HG02970 (cell line): ENCODE results near the gene MANSC4.
"Not testable (repeated sequence)": the region's sequence is repeated elsewhere in the genome, so short reads cannot be mapped to it uniquely, and the experiment has no call there.

Source experiments
- ATAC-seq: cut with Tn5 transposase; IDR thresholded peaks from one replicate; pipeline ENCODE4 v1.9.1; 2021; ENCODE audit warnings: mild to moderate bottlenecking, moderate library complexity, moderate number of reproducible peaks; ENCODE audit not compliant: unreplicated experiment, low FRiP score

MANSC4 gene

DNA sequence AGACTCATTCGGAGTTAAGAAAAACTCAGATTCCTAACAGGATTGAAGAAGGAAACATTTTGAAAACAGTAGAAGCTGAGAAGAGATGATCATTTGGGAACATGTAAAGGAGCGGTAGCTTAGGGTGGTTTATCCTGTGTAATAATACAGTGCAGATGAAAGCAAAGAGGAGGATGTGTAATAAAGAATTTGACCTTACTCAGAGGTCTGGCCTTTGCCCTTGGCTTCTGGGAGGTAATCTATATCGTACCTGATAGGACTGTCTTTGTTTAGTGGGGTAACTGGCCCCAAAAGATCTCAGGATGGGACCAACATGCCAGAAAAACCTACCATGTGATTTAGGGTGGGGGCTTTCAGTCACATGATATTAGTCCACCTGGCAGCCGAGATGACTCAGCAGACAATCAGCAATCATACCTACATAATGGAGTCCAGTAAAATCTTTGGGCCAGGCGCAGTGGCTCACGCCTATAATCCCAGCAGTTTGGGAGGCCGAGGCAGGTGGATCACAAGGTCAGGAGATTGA is 23.3 kb downstream of the MANSC4 start:
- no peak for ATAC-seq

DNA sequence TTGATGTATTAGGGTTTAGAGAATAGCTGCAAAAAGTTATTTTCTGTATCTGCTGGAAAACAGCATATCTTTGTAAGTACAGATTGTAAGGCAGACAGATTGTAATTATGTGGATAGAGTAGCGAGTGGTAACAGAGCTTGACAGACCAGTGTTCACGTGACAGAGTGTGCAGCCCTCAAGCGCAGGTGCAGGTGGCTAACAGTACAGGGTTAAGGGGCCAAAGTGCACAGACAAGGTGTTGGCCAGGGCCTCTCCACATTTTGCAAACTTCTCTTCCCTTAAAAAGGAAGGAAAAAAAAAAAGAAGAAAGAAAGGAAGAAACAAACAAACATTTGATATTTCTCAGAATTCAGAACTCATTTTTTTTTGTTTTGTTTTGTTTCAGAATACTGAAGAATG is 25.2 kb downstream of the MANSC4 start:
- ATAC-seq = no peak

DNA sequence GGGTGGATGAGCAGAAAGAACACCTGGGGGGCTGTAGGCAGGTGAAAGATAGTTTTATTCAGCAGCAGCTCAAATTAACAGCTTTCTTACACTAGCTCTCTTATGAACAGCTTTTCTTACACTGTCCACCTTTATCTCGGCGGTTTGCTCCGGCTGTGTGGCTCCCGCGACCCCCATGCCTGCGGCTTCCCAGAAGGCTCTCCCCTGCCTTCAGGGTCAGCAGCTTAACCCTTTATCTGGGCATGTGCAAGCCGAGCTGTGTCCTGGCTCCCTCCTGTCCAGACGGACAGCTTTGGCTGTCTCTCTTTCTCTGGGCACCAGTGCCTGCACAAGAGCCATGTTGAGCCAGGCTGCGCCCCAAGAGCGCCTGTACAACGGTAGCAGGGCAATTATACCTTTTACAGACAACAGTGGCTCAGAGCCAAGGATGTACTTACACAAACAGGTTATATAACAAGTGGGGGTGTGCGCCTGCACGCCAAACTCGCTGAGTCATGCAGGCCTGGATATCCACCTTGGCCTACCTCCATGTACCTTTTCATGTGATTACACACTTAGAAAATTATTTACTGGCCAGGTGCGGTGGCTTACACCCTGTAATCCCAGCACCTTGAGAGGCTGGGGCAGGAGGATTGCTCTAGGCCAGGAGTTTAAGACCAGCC is 28.5 kb downstream of the MANSC4 start:
- ATAC-seq = no peak

DNA sequence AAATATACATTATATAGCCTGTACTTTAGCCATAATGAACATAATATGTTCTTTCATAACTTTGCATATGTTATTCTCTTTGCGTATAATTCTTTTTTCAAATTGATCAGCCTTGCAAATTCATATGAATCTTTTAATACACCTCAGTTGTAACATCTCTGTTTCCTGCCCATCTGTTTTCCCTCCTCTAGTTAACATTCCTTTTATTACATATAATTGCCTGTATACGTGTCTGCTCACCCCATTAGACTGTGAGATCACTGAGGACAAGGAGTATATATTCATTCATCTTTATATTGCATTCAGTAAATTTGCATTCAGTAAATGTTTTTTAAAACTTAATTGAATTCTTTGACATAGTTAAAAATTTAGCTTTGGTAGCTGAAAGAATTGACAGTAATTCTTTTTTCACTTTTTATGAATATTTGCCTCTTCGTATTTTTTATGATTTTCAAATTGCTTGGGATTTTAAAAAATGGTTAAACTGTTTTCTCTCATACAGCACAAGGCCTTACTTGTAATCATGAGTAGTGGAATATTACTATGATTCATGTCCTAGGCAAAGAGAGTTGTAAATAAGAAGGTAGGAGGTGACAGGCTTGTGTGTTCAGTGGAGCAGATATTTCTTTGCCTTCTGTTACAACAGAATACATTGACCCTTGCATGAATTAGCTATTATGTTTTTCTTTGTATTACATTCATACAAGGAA is 32.8 kb downstream of the MANSC4 start:
- no peak for ATAC-seq

DNA sequence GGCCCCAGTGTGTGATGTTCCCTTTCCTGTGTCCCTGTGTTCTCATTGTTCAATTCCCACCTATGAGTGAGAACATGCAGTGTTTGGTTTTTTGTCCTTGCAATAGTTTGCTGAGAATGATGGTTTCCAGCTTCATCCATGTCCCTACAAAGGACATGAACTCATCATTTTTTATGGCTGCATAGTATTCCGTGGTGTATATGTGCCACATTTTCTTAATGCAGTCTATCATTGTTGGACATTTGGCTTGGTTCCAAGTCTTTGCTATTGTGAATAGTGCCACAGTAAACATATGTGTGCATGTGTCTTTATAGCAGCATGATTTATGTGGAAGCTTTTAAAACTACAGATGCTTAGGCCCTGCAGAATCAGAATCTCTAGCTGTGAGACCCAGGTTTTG is 34.3 kb downstream of the MANSC4 start:
- not testable (repeated sequence) for ATAC-seq

DNA sequence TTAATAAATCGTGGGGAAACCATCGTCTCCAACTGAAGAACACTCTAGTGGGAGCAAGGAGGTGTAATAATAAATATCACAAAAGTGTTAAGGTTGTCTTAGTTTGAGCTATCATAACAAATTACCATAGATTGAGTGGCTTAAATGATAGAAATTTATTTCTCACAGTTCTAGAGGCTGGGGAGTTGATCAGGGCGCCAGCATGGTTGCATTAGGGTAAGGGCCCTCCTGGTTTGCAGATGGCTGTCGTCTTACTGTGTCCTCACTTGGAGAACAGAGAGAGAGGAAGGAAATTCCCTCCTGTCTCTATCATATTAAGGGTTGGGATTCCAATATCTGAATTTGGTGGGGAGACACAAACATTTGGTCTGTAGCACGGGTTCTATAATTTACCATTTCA is 36.4 kb downstream of the MANSC4 start:
- ATAC-seq = no peak

DNA sequence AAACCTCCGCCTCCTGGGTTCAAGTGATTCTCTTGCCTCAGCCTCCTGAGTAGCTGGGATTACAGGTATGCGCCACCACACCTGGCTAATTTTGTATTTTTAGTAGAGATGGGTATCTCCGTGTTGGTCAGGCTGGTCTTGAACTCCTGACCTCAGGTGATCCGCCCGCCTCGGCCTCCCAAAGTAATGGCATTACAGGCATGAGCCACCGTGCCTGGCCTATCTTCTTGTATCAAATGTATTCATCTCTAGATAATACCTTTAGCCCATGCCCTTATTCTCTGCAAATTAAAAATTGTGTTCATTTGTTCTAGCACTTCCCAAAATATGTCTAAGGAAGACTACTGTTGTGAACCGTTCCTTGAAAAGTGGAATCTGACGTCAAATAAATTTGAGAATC is 45.7 kb downstream of the MANSC4 start:
- ATAC-seq = not testable (repeated sequence)

DNA sequence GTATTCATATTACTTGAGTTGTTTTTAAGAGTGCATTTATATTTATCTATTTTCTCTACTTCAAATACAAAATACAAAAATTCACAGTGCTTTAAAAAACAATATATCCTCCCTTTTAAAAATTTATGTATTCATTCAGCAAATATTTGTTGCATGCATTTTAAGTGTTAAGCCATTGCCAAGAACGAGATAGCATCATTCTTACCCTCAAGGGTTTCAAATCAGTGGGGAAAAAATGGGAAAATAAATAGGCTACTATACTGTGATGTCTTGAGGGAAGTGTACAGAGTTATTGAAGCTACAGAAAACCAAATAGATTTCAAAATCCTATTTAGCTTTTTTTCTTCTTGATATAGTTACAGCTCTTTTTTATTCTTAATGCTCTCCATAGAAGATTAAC is 46.2 kb downstream of the MANSC4 start:
- ATAC-seq = no peak

DNA sequence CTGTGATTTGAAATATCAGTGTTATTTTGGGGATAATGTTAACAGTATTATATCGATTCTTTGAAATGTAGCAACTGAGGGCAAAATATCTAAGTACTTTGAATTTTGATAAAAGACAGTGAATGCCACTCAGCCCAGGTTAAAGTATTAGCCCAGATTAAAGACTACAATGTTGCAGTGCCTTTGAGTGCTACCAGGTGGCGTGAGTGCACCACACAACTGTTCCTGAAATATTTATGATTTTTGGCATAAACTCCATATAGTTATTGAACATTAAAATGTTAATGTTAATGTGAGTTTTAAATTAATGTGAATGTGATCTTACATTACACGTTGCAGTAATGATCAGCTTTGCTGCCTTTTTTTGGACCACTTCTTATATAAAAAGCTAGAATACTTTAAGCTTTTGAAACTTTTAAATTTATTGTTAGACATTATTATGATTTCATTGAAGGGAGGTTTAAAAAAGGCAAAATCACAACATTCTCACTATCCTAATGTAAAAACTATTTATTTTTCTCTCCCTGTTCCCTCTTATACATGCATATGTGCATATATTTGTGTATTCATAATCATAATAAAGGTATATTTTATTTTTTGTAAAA is 46.9 kb downstream of the MANSC4 start:
- no peak for ATAC-seq

DNA sequence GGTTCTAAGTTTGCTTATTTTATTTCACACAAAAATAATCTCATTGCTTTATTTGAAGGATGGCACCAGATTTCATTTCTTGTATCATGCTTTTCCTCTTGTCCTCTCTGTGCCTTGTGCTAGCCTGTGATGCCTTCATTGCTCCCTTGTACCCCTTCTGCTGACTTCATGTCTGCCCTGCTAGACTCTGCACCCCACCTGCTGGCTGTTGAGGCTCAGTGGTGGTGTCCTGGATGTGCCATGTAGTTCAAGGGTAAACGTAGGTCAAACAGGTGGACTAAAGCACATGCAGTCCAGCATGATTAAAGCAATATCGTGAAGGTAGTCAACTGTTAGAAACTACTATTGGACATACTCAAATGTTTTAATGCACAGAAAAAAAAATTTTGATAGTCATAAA is 47.8 kb downstream of the MANSC4 start:
- ATAC-seq = no peak

DNA sequence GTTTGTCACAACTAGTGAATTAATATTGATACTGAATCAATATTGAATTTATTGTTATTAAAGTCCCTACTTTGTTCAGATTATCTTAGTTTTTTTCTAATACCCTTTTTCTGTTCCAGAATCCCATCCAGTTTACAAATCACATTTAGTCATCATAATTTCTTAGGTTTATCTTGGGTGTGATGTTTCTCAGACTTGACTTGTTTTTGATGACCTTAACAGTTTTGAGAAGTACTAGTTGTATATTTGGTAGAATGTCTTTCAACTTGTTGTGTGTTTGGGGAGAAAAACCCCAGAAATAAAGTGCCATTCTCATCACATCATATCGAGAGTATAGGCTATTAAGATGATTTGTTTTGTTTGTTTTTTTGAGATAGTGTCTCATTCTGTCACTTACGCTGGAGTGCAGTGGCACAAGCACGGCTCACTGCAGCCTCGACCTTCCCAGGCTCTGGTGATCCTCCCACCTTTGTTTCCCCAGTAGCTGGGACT is 49.9 kb downstream of the MANSC4 start:
- ATAC-seq = no peak

DNA sequence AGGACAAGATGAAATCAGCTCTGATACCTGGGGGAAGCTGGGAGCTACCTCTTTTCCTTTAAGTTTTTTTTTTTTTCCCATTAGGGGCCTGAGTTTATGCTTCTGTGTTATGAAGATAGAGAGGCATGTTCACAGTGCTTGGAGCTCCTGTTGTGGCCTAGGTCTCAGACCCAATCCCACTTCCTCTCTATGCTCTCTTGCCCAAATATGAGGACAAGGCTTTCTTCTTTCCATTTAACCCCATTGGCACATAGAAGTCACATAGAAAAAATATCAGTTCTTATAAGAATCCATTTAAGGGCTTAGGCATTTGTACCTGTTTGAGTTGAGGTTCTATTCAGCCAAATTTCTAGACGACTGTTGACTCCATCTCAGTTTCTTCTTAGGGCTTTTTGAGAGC is 56.8 kb downstream of the MANSC4 start:
- ATAC-seq = no peak
